Astrocyte (in vitro differentiated cells and primary cell): ENCODE measurements around the gene PLPP3.

Experiments used
- EZH2 ChIP-seq: IDR thresholded peaks from 2 replicates; pipeline ENCODE4 v1.6.1; 2012; ENCODE audit warnings: mild to moderate bottlenecking, low read length, inconsistent platforms; ENCODE audit not compliant: insufficient read depth
- TF ChIP-seq, protein P1 (sequence below): IDR thresholded peaks from 2 replicates; pipeline ENCODE4 v1.5.1; 2011; ENCODE audit warnings: low read depth, mild to moderate bottlenecking, inconsistent platforms, low read length, moderate library complexity; ENCODE audit not compliant: insufficient read depth

DNA sequence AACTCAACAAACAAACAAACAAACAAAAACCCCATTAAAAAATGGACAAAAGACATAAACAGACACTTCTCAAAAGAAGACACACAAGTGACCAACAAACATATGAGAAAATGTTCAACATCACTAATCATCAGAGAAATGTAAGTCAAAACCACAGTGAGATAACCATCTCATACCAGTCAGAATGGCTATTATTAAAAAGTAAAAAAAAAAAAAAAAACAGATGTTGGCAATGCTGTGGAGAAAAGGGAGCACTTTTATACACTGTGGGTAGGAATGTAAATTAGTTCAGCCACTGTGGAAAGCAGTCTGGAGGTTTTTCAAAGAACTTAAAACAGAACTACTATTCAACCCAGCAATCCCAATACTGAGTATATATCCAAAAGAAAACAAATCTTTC, 94.7 kb downstream of the PLPP3 start:
- TF ChIP-seq, protein P1, sequence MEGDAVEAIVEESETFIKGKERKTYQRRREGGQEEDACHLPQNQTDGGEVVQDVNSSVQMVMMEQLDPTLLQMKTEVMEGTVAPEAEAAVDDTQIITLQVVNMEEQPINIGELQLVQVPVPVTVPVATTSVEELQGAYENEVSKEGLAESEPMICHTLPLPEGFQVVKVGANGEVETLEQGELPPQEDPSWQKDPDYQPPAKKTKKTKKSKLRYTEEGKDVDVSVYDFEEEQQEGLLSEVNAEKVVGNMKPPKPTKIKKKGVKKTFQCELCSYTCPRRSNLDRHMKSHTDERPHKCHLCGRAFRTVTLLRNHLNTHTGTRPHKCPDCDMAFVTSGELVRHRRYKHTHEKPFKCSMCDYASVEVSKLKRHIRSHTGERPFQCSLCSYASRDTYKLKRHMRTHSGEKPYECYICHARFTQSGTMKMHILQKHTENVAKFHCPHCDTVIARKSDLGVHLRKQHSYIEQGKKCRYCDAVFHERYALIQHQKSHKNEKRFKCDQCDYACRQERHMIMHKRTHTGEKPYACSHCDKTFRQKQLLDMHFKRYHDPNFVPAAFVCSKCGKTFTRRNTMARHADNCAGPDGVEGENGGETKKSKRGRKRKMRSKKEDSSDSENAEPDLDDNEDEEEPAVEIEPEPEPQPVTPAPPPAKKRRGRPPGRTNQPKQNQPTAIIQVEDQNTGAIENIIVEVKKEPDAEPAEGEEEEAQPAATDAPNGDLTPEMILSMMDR = no peak
- no peak for TF ChIP-seq EZH2
